Neural crest cell (in vitro differentiated cells): ENCODE data around the gene REG4. TPM values are rescaled to one million over a fixed set of nuclear protein-coding genes. Genes with fewer than 3 reads are reported as not detected.
"Not testable (repeated sequence)": the region's sequence is repeated elsewhere in the genome, so short reads cannot be mapped to it uniquely, and the experiment has no call there.

Experiments
- DNase-seq: peaks from one replicate; pipeline ENCODE4 v3.0.0; 2021; ENCODE audit warnings: low read depth, mixed read lengths, low spot score
- H3K27ac Mint-ChIP-seq: one replicate; pipeline ENCODE4 v1.8.0; 2021; ENCODE audit warnings: mild to moderate bottlenecking, mixed read lengths; ENCODE audit not compliant: unreplicated experiment
- H3K27me3 Mint-ChIP-seq: 2 replicates; pipeline ENCODE4 v1.8.0; 2021; ENCODE audit warnings: low read depth, mild to moderate bottlenecking, mixed read lengths
- H3K36me3 Mint-ChIP-seq: 2 replicates; pipeline ENCODE4 v1.8.0; 2021; ENCODE audit warnings: low read depth, mild to moderate bottlenecking, mixed read lengths
- H3K4me1 Mint-ChIP-seq: 2 replicates; pipeline ENCODE4 v1.8.0; 2021; ENCODE audit warnings: mixed read lengths
- H3K4me3 Mint-ChIP-seq: one replicate; pipeline ENCODE4 v1.8.0; 2021; ENCODE audit warnings: mild to moderate bottlenecking, mixed read lengths
- H3K9me3 Mint-ChIP-seq: 2 replicates; pipeline ENCODE4 v1.8.0; 2021; ENCODE audit warnings: mixed read lengths
- CTCF ChIP-seq: fragments of 200-600 bp; sonication (generic); conservative IDR thresholded peaks from 2 replicates; pipeline ENCODE4 v1.5.0; 2021; ENCODE audit warnings: antibody characterized with exemption, mild to moderate bottlenecking
- long read RNA-seq: library from polyadenylated mRNA; unstranded; transcript quantifications from one replicate; pipeline ENCODE4 v2.0.0, GENCODE V29; 2020
- total RNA-seq: library from RNA; stranded (reverse); gene quantifications from 2 replicates; pipeline ENCODE4 v1.2.1, GENCODE V29; 2021

REG4 gene
- total RNA-seq = not detected in 2 replicates
- long read RNA-seq = 0 reads

GRCh38 chr1:119811387-119811786, at the start of gene REG4:
Gene REG4, minus strand, starts transcription at chr1:119811460. Its CDS starts 2,691 bp downstream, at chr1:119808769.
- Mint-ChIP-seq H3K27ac (no peak within 1 kb of the TSS), H3K4me1 (no peaks in the 10 kb centered on the region), H3K4me3 (no peak within 1 kb of the TSS), H3K9me3 (no peaks in the 10 kb centered on the region), H3K27me3 (peaks cover 31% of the 10 kb centered on the region), H3K36me3 (no peaks in the 10 kb centered on the region)
- no peak for TF ChIP-seq CTCF
- DNase-seq = no peak

- H3K4me1 Mint-ChIP-seq = no peaks in the 10 kb centered on the region
- no peak overlapping the region for H3K4me3 Mint-ChIP-seq
- H3K27ac Mint-ChIP-seq = no peak overlapping the region
- DNase-seq = no peak
- peaks cover 5% of the 10 kb centered on the region for H3K27me3 Mint-ChIP-seq
- H3K9me3 Mint-ChIP-seq = no peaks in the 10 kb centered on the region
- no peaks in the 10 kb centered on the region for H3K36me3 Mint-ChIP-seq
- no peak for TF ChIP-seq CTCF
Observed at GRCh38 chr1:119859647-119860046, 48.4 kb upstream of the REG4 start.

GRCh38 chr1:119858556-119859214, 47.4 kb upstream of the REG4 start:
- not testable (repeated sequence) for H3K4me1 Mint-ChIP-seq, H3K27me3 Mint-ChIP-seq

GRCh38 chr1:119858126-119858525, 46.9 kb upstream of the REG4 start:
- TF ChIP-seq CTCF = no peak
- Mint-ChIP-seq H3K27me3 (peaks cover 2% of the 10 kb centered on the region), H3K4me1 (no peaks in the 10 kb centered on the region), H3K36me3 (no peaks in the 10 kb centered on the region), H3K4me3 (no peak overlapping the region), H3K9me3 (no peaks in the 10 kb centered on the region), H3K27ac (no peak overlapping the region)
- DNase-seq = no peak

More at GRCh38 chr1:119858556-119859214, 47.4 kb upstream of the REG4 start:
- DNase-seq, H3K36me3 Mint-ChIP-seq, H3K9me3 Mint-ChIP-seq, H3K4me3 Mint-ChIP-seq, H3K27ac Mint-ChIP-seq: not testable (repeated sequence)

- Mint-ChIP-seq H3K4me1 (no peaks in the 10 kb centered on the region), H3K36me3 (no peaks in the 10 kb centered on the region), H3K27me3 (no peaks in the 10 kb centered on the region), H3K9me3 (no peaks in the 10 kb centered on the region), H3K4me3 (no peak overlapping the region), H3K27ac (no peak overlapping the region)
- TF ChIP-seq CTCF = no peak
- no peak for DNase-seq
Observed at GRCh38 chr1:119853155-119853554, 41.9 kb upstream of the REG4 start.

- H3K27ac Mint-ChIP-seq, H3K27me3 Mint-ChIP-seq, H3K9me3 Mint-ChIP-seq, DNase-seq, H3K4me3 Mint-ChIP-seq, H3K36me3 Mint-ChIP-seq, H3K4me1 Mint-ChIP-seq: not testable (repeated sequence)
- TF ChIP-seq CTCF = peak; percentile 27
Observed at GRCh38 chr1:119844206-119844605, 32.9 kb upstream of the REG4 start.
